Osteoblast (primary cell): Measurements from ENCODE around the gene AGPS. TPM values are rescaled to one million over a fixed set of nuclear protein-coding genes. Genes with fewer than 3 reads are reported as not detected.
A peak's percentile ranks its signal among the peaks of the same experiment; 100 is the strongest.

Experiments
- DNase-seq: peaks from one replicate; pipeline ENCODE4 v3.0.0; 2011; ENCODE audit warnings: low spot score, mixed read lengths; ENCODE audit not compliant: insufficient read length; ENCODE audit errors: missing footprints
- H2AFZ ChIP-seq: 2 replicates; pipeline ENCODE4 v1.6.0; 2011; ENCODE audit warnings: mild to moderate bottlenecking, low read length
- H3K27ac ChIP-seq: 2 replicates; pipeline ENCODE4 v1.5.1; 2011; ENCODE audit warnings: mild to moderate bottlenecking, low read depth, low read length, moderate library complexity
- H3K27me3 ChIP-seq: 2 replicates; pipeline ENCODE4 v1.6.0; 2012; ENCODE audit warnings: mild to moderate bottlenecking, control low read depth, inconsistent platforms, low read length, moderate library complexity; ENCODE audit not compliant: insufficient read depth
- H3K36me3 ChIP-seq: 2 replicates; pipeline ENCODE4 v1.5.1; 2011; ENCODE audit warnings: mild to moderate bottlenecking, low read length, control low read depth, moderate library complexity; ENCODE audit not compliant: insufficient read depth
- H3K4me1 ChIP-seq: 2 replicates; pipeline ENCODE4 v1.5.1; 2011; ENCODE audit warnings: mild to moderate bottlenecking, low read length, control low read depth, moderate library complexity; ENCODE audit not compliant: insufficient read depth
- H3K4me2 ChIP-seq: 2 replicates; pipeline ENCODE4 v1.6.0; 2011; ENCODE audit warnings: mild to moderate bottlenecking, low read length; ENCODE audit not compliant: insufficient read depth
- H3K4me3 ChIP-seq: fragments of 200-600 bp; sonication (generic); 3 replicates; pipeline ENCODE4 v1.5.1; 2012; ENCODE audit warnings: mild to moderate bottlenecking, low read length, inconsistent platforms; ENCODE audit not compliant: insufficient read depth
- H3K79me2 ChIP-seq: 2 replicates; pipeline ENCODE4 v1.6.0; 2012; ENCODE audit warnings: mild to moderate bottlenecking, low read length, control low read depth, inconsistent platforms; ENCODE audit not compliant: insufficient read depth
- H3K9me3 ChIP-seq: 2 replicates; pipeline ENCODE4 v1.5.1; 2011; ENCODE audit warnings: low read depth, low read length, control low read depth
- H4K20me1 ChIP-seq: 2 replicates; pipeline ENCODE4 v1.6.0; 2012; ENCODE audit warnings: mild to moderate bottlenecking, low read length, control low read depth; ENCODE audit not compliant: insufficient read depth
- CTCF ChIP-seq: IDR thresholded peaks from 2 replicates; pipeline ENCODE4 v1.5.1; 2011; ENCODE audit warnings: mild to moderate bottlenecking, low read depth, low read length, moderate library complexity; ENCODE audit errors: extremely low read depth
- total RNA-seq: library from RNA; depleted of rRNA; stranded (reverse); fragments of >200 nt; gene quantifications from 2 replicates; pipeline ENCODE4 v1.2.3, GENCODE V29; 2012

AGPS gene
- total RNA-seq, 1 donor: 34.0 TPM

- Histone ChIP-seq H3K4me1 (peaks cover 8% of the 10 kb centered on the region), H3K27me3 (no peaks in the 10 kb centered on the region), H3K79me2 (no peaks in the 10 kb centered on the region), H3K9me3 (no peaks in the 10 kb centered on the region), H3K27ac (no peak overlapping the region), H3K36me3 (peaks cover 8% of the 10 kb centered on the region), H3K4me2 (no peak overlapping the region), H3K4me3 (no peak overlapping the region), H2AFZ (no peak overlapping the region), H4K20me1 (no peaks in the 10 kb centered on the region)
- TF ChIP-seq CTCF: no peak
- DNase-seq: peak; percentile 83
These were observed 72.0 kb downstream of the AGPS start for GRCh38 chr2:177464549-177464948.

- H3K27ac ChIP-seq: no peak overlapping the region
- TF ChIP-seq CTCF: no peak
- H3K4me2 ChIP-seq: no peak overlapping the region
- no peaks in the 10 kb centered on the region for H3K27me3 ChIP-seq
- no peaks in the 10 kb centered on the region for H3K79me2 ChIP-seq
- H3K9me3 ChIP-seq: no peaks in the 10 kb centered on the region
- DNase-seq: no peak
- H3K4me3 ChIP-seq: no peak overlapping the region
- H3K4me1 ChIP-seq: peaks cover 8% of the 10 kb centered on the region
- H4K20me1 ChIP-seq: no peaks in the 10 kb centered on the region
- H3K36me3 ChIP-seq: peaks cover 8% of the 10 kb centered on the region
- H2AFZ ChIP-seq: no peak overlapping the region
These were observed 73.0 kb downstream of the AGPS start for GRCh38 chr2:177465400-177466138.

GRCh38 chr2:177466337-177467195 is 74.0 kb downstream of the AGPS start:
- no peaks in the 10 kb centered on the region for H3K27me3 ChIP-seq

More at GRCh38 chr2:177466337-177467195, 74.0 kb downstream of the AGPS start:
- Histone ChIP-seq H3K27ac (no peak overlapping the region), H4K20me1 (no peaks in the 10 kb centered on the region), H3K4me1 (peaks cover 8% of the 10 kb centered on the region), H3K9me3 (no peaks in the 10 kb centered on the region), H3K4me3 (no peak overlapping the region), H3K36me3 (peaks cover 8% of the 10 kb centered on the region), H2AFZ (no peak overlapping the region), H3K4me2 (no peak overlapping the region), H3K79me2 (no peaks in the 10 kb centered on the region)
- no peak for DNase-seq
- no peak for TF ChIP-seq CTCF
